GM19324 (cell line): ENCODE measurements around the gene LBH.

Source experiments
- ATAC-seq: cut with Tn5 transposase; IDR thresholded peaks from one replicate; pipeline ENCODE4 v1.9.1; 2021; ENCODE audit warnings: mild to moderate bottlenecking, moderate library complexity; ENCODE audit not compliant: unreplicated experiment, low FRiP score

LBH gene

GRCh38 chr2:30298302-30298701 lies 67.0 kb downstream of the LBH start:
- no peak for ATAC-seq

GRCh38 chr2:30300122-30300455 lies 68.8 kb downstream of the LBH start:
- ATAC-seq, result no peak

- ATAC-seq, result no peak
Measured at GRCh38 chr2:30300456-30301221, 69.3 kb downstream of the LBH start.

GRCh38 chr2:30301551-30301950 lies 70.2 kb downstream of the LBH start:
- ATAC-seq, result no peak

- no peak for ATAC-seq
Measured at GRCh38 chr2:30302566-30302965, 71.2 kb downstream of the LBH start.

GRCh38 chr2:30303095-30303494 lies 71.8 kb downstream of the LBH start:
- ATAC-seq, result no peak

GRCh38 chr2:30305235-30305634 lies 73.9 kb downstream of the LBH start:
- no peak for ATAC-seq

- ATAC-seq, result no peak
Measured at GRCh38 chr2:30306522-30306921, 75.2 kb downstream of the LBH start.

- ATAC-seq, result no peak
Measured at GRCh38 chr2:30308280-30308679, 76.9 kb downstream of the LBH start.
